GM18517 (cell line): ENCODE measurements around the gene TNRC6A.
"Not testable (repeated sequence)": the region's sequence is repeated elsewhere in the genome, so short reads cannot be mapped to it uniquely, and the experiment has no call there.

Experiments used
- ATAC-seq: cut with Tn5 transposase; IDR thresholded peaks from one replicate; pipeline ENCODE4 v1.9.1; 2021; ENCODE audit warnings: mild to moderate bottlenecking, moderate library complexity; ENCODE audit not compliant: unreplicated experiment

The TNRC6A gene

GRCh38 chr16:24723663-24724062 lies 5.8 kb upstream of the TNRC6A start:
- ATAC-seq = no peak

GRCh38 chr16:24728011-24728410 lies 1.4 kb upstream of the TNRC6A start:
- no peak for ATAC-seq

GRCh38 chr16:24728891-24729242 lies 584 bp upstream of the TNRC6A start:
- ATAC-seq = peak; percentile 2

GRCh38 chr16:24729951-24730815 lies 732 bp downstream of the TNRC6A start:
- ATAC-seq = peak; percentile 5

GRCh38 chr16:24730914-24731313 lies 1.5 kb downstream of the TNRC6A start:
- no peak for ATAC-seq

- no peak for ATAC-seq
Observed at GRCh38 chr16:24731722-24732419, 2.4 kb downstream of the TNRC6A start.

GRCh38 chr16:24734382-24734781 lies 4.9 kb downstream of the TNRC6A start:
- no peak for ATAC-seq

- ATAC-seq = no peak
Observed at GRCh38 chr16:24736758-24737157, 7.3 kb downstream of the TNRC6A start.

GRCh38 chr16:24737391-24737871 lies 8.0 kb downstream of the TNRC6A start:
- ATAC-seq = no peak

- no peak for ATAC-seq
Observed at GRCh38 chr16:24737916-24738594, 8.6 kb downstream of the TNRC6A start.

GRCh38 chr16:24738895-24739294 lies 9.4 kb downstream of the TNRC6A start:
- ATAC-seq = no peak

GRCh38 chr16:24741862-24742261 lies 12.4 kb downstream of the TNRC6A start:
- no peak for ATAC-seq

- ATAC-seq = not testable (repeated sequence)
Observed at GRCh38 chr16:24742610-24743009, 13.2 kb downstream of the TNRC6A start.

GRCh38 chr16:24745391-24745790 lies 15.9 kb downstream of the TNRC6A start:
- no peak for ATAC-seq

- no peak for ATAC-seq
Observed at GRCh38 chr16:24745791-24746190, 16.3 kb downstream of the TNRC6A start.

GRCh38 chr16:24747441-24747840 lies 18.0 kb downstream of the TNRC6A start:
- no peak for ATAC-seq

- ATAC-seq = no peak
Observed at GRCh38 chr16:24748242-24748641, 18.8 kb downstream of the TNRC6A start.

GRCh38 chr16:24749310-24749709 lies 19.9 kb downstream of the TNRC6A start:
- ATAC-seq = no peak

GRCh38 chr16:24749872-24750271 lies 20.4 kb downstream of the TNRC6A start:
- not testable (repeated sequence) for ATAC-seq

GRCh38 chr16:24753000-24753399 lies 23.5 kb downstream of the TNRC6A start:
- no peak for ATAC-seq

GRCh38 chr16:24753437-24753836 lies 24.0 kb downstream of the TNRC6A start:
- no peak for ATAC-seq

- ATAC-seq = no peak
Observed at GRCh38 chr16:24754543-24754942, 25.1 kb downstream of the TNRC6A start.
